Measurements from ENCODE around the gene JADE1.

Gene JADE1

GRCh38 chr4:128841402-128841801 is 31.9 kb downstream of the JADE1 start:
- no peak for DNase-seq (ENCODE audit: low read depth in 2 of 2, low spot score in 1 of 2)

GRCh38 chr4:128844931-128845330 is 35.4 kb downstream of the JADE1 start:
- DNase-seq (ENCODE audit: low read depth in 2 of 2, low spot score in 1 of 2), result no peak

- no peak for DNase-seq (ENCODE audit: low read depth in 2 of 2, low spot score in 1 of 2)
Measured at GRCh38 chr4:128846063-128846462, 36.6 kb downstream of the JADE1 start.

GRCh38 chr4:128847082-128847724 is 37.7 kb downstream of the JADE1 start:
- DNase-seq (ENCODE audit: low read depth in 2 of 2, low spot score in 1 of 2), result no peak

- no peak for DNase-seq (ENCODE audit: low read depth in 2 of 2, low spot score in 1 of 2)
Measured at GRCh38 chr4:128848461-128848860, 39.0 kb downstream of the JADE1 start.

GRCh38 chr4:128850252-128850651 is 40.8 kb downstream of the JADE1 start:
- no peak for DNase-seq (ENCODE audit: low read depth in 2 of 2, low spot score in 1 of 2)

- no peak for DNase-seq (ENCODE audit: low read depth in 2 of 2, low spot score in 1 of 2)
Measured at GRCh38 chr4:128853741-128854140, 44.2 kb downstream of the JADE1 start.

- DNase-seq (ENCODE audit: low read depth in 2 of 2, low spot score in 1 of 2), result no peak
Measured at GRCh38 chr4:128854433-128854832, 44.9 kb downstream of the JADE1 start.

- no peak for DNase-seq (ENCODE audit: low read depth in 2 of 2, low spot score in 1 of 2)
Measured at GRCh38 chr4:128855621-128856020, 46.1 kb downstream of the JADE1 start.

- DNase-seq (ENCODE audit: low read depth in 2 of 2, low spot score in 1 of 2), result no peak
Measured at GRCh38 chr4:128856246-128856645, 46.7 kb downstream of the JADE1 start.

GRCh38 chr4:128858879-128859671 is 49.6 kb downstream of the JADE1 start:
- no peak for DNase-seq (ENCODE audit: low read depth in 2 of 2, low spot score in 1 of 2)

GRCh38 chr4:128859887-128860677 is 50.6 kb downstream of the JADE1 start:
- DNase-seq (ENCODE audit: low read depth in 2 of 2, low spot score in 1 of 2), result no peak

- DNase-seq (ENCODE audit: low read depth in 2 of 2, low spot score in 1 of 2), result no peak
Measured at GRCh38 chr4:128861856-128862518, 52.5 kb downstream of the JADE1 start.

GRCh38 chr4:128862608-128863311 is 53.3 kb downstream of the JADE1 start:
- peak; percentile 11 to 25 for DNase-seq (ENCODE audit: low read depth in 2 of 2, low spot score in 1 of 2)

- DNase-seq (ENCODE audit: low read depth in 2 of 2, low spot score in 1 of 2), result peak; percentile 36 to 45
Measured at GRCh38 chr4:128863312-128864075, 54.0 kb downstream of the JADE1 start.

GRCh38 chr4:128865132-128865531 is 55.6 kb downstream of the JADE1 start:
- no peak for DNase-seq (ENCODE audit: low read depth in 2 of 2, low spot score in 1 of 2)

GRCh38 chr4:128866269-128866668 is 56.8 kb downstream of the JADE1 start:
- DNase-seq (ENCODE audit: low read depth in 2 of 2, low spot score in 1 of 2), result no peak

GRCh38 chr4:128866691-128867090 is 57.2 kb downstream of the JADE1 start:
- DNase-seq (ENCODE audit: low read depth in 2 of 2, low spot score in 1 of 2), result no peak

GRCh38 chr4:128868758-128869157 is 59.3 kb downstream of the JADE1 start:
- no peak for DNase-seq (ENCODE audit: low read depth in 2 of 2, low spot score in 1 of 2)

Data from stimulated activated CD8-positive, alpha-beta memory T cell treated with anti-CD3 and anti-CD28 coated beads, Interleukin-4, amount 100 ng/mL, for 4 hours (primary cell).